Measurements from ENCODE around the gene ADARB2.
"Not testable (repeated sequence)": the region's sequence is repeated elsewhere in the genome, so short reads cannot be mapped to it uniquely, and the experiment has no call there.

Gene ADARB2

DNA sequence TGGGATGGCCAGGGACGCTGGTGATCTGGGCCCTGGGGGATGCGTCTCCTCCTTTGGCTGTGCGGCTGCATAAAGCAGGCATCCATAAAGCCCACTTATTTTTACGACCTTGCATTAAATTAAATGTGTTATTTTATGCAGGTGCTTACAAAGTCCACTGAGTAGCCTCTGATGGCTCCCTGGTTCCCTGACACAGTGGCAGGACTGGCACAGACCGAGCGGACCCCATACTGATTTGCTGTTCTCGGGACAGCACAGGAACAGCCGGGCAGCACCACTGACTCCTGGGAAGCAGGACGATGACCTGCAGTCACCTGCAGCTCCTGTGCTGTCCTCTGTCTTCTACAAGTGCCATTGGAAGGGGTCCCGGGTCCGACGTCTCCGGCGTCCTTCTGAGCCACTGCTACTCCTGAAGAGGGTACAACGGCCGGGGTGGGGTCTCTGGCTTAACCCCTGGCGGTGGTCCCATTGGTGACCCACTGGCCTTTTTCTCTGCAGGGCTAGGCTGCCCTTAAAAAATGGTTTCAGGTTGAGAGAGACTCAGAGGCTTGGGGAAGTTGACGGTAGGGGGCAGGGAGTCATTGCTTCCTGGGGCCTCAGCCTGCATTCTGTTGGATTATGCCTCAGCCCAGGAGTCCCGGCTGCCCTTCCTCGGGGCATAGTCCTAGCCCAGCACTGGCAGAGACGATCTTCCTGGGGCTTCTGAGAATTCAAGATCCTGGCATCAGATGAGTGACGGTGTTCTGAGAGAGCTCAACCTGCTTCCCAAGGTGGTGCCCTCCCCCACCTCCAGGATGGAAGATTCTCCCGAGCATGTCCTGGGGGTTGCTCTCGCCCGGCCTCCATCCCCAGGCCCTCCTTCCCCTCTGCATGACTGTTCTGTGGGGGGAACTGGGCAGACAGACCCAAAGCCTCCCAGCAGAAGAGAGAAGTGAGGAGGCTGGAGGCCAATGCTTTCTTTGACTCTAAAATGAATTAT, 330.1 kb downstream of the ADARB2 start:
- DNase-seq (ENCODE audit: low read depth): no peak

DNA sequence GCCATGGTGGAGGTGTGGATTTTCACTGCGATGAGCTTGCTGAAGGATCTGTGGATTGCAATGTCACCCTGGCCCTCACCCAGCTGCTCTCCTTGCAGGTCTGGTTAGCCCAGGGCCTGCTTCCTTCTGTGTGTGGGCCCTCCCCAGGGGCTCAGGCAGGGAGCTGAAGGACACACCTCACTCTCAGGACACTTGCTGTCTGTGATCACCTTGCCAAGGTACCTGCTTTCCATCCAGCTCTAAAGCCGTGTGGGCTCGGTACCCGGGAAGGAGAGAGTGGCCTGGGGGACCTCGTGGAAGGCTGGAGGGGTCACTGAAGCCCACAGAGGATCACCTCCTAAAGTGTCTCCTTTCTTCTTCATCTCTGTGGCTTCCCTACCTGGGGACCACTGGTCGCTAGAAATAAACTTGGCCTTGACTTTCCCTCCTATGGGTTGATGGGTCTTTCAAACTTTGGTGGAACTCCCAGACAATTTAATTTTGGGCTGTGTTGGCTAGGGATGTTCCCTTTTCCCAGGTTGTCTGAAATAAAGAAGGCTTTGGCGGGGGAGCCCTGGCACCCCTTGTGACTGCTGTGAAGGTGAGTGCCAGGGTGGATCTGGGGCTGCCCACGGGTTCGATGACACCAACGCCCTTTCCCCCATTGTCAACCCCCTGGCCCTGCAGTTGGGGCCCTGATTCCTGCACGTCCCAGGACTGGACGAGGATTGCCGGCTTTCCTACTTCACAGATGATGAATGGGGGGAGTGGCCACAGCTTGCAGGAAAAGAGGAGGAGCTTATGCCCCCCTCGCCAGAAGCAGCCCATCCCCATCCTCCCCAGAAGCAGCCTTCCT, 331.0 kb downstream of the ADARB2 start:
- no peak for DNase-seq (ENCODE audit: low read depth)

DNA sequence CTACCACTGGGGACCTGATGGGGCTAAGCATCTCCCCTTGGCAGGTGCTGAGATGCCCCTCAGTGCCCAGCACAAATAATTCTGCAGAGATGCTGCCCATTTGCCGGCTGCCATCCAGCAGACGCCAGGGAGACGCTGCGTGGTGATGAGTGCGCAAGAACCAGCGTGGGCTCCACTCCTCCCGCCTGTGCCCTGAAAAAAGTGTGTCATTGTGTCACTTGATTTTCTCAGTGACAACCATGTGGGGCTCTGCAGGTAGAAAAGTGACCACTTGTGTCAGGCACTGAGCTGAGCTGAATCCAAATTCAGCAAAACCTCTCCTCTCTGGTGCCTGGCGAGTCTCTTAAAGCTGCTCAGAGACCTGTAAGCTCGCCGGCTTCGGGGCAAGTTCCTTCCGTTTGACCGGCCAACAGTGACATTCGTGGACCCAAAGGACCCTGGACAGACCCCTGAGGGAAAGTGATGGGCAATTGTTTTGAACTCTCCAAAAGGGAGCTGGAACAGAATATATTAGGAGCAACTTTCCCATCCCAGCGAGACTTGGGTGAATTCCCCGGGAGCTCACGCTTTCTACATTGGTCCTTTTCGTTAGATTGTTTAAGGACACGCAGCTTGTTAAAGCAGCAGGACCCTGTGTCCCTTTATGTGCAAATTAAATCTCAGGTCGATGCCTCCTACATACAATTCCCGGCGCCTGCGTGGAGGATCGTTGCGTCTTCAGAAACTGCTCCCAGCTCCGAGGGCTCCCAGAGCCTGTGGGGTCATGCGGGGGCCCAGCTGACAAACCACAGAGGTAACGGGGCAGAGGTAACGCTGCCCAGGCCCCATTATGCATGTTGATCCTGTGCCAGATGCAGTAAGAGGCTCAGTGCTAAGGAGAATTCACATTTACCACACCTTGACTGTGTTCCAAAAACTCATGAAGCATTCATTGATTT, 332.7 kb downstream of the ADARB2 start:
- DNase-seq (ENCODE audit: low read depth): no peak

DNA sequence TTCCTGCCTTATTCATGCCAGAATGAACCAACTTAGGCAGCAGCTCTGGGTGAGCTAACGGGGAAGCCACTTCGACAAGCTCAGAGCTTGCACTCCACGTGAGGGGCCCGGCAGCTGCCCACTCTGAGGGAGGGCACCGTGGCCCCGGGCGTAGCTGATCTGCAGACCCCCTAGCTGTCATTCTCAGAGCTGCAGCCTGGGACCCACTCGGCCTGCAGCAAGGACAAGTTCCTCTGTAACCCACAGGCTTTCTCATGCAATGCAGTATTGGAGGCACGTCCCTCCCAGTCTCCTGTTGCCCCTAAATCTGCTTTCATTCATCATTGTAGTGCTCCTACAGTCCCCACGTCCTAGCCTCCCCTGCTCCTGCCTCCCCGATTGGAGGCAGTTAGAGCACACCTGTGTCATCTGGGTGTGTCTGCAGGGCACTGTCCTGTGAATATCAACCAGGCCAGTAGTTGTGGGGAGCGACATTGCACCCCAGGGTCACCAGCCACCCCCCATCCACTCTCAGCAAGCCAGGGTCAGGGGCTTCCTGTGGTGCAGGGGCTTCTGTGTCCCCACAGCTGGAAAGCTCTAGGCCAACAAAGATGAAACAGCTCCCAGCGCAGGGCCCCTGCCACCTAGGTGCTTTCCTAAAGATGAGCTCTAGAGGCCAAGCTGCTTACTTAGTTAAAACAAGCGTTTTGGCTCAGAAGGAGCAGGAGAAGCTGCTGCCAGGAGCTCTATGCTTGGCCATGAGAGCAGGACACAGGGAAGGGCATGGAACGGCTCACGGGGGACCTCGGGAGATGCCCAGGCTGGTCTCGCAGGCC, 333.6 kb downstream of the ADARB2 start:
- no peak for DNase-seq (ENCODE audit: low read depth)

DNA sequence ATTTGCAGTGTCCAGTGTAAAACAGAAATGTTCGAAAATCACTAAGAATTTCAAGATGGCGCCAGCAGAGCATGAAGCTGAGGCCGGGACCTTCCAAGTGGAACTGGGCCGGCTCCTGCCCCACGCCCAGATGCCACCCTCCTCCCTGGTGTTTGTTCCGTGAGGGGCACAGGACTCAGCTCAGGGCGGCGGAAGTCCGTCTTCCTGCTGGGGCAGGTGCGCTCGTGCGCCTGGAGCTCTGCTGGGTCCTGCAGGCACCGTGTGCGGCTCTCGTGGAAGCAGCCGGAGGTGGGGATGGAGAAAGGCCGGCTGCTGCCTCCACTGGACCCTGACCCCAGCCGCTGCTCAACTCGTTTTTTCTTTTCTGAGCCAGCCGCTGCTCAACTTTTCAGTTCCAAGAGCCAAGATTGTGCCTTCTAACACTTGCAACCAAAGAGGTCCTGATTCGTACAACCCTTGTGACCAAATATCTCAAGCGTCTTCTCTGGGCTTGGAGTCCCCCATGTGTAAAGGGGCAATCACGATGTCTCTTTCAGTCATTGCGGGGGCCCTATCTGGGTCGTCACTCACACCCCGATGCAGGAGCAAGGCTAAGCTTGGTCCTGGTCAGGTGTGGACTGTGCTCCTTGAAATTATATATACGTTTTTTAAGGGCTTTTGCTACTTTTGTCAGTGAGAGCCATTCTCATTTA, 334.4 kb downstream of the ADARB2 start:
- DNase-seq (ENCODE audit: low read depth): no peak

DNA sequence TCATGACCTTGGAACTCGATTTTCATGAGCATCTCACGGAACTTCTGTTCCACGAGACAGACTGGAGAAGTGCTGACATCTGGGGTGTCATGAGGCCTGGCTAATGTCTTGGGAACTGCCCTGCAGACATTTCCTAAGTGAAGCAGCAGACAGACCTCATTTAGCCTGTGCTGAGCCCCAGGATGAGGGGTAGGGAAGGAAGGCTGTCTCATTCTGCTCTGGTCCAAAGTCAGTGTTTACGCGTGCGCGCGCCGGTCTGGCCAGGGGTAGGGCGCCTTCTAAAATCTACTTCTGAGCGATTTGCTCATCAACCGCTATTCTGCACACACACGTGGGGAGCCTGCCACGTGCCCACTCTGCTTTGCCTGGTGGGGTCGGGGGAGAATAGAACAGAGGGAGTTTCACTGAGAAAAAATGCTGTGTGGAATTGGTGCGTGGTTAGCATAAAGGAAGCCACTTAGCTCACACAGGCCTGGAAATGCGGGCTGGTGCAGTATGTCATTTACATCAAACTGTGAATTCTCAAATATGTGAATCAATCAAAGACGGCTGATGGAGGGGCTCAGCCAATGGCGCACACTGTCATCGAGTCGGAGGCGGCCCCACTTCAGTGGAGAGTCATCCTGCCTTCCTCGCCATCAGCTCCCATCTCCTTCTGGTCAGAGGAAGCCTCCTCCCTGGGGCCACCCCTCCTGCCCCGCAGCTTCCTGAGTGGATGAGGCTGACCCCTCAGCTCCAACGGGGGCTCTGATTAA, 335.1 kb downstream of the ADARB2 start:
- no peak for DNase-seq (ENCODE audit: low read depth)

DNA sequence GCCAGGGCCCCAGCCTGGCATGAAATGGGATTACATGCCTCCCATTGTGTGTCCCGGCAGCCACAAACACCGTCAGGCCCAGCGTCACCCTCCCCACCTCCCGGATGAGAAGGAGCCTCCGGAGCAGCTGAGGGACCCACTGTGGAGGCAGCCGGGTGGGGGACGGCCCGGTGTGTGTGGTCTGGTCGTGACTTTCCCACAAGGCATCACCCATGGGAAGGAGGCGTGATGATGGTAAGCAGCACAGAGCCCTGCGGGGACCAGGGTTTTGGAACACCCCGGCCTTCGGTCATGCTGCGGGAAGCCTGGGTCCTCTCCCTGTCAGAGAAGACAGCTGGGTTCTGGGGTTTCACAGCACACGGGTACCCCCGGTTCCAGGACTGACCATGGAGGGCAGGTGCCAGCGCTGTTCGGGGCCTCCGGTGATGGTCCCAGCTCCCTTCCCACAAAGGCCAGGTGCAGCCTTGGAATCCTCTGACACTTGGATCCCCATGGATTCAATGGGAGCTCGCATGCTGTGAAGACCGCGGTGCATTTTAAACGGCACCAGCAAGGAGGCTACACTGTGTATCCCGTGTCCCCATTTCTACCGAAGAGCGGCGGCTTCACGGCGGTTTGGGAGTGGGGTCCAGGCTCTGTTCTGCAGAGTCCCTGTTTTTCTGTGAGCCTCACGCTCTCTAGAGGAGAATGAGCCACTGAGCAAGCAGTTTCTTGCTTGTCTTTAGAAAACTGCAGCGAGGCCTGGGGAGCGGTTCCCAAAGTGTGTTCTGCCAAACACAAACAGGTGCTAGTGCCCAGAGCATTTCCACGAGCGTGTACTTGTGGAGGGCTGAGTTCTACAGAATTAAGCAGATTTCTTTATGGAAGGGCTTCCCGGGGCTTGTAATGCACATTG, 336.0 kb downstream of the ADARB2 start:
- no peak for DNase-seq (ENCODE audit: low read depth)

DNA sequence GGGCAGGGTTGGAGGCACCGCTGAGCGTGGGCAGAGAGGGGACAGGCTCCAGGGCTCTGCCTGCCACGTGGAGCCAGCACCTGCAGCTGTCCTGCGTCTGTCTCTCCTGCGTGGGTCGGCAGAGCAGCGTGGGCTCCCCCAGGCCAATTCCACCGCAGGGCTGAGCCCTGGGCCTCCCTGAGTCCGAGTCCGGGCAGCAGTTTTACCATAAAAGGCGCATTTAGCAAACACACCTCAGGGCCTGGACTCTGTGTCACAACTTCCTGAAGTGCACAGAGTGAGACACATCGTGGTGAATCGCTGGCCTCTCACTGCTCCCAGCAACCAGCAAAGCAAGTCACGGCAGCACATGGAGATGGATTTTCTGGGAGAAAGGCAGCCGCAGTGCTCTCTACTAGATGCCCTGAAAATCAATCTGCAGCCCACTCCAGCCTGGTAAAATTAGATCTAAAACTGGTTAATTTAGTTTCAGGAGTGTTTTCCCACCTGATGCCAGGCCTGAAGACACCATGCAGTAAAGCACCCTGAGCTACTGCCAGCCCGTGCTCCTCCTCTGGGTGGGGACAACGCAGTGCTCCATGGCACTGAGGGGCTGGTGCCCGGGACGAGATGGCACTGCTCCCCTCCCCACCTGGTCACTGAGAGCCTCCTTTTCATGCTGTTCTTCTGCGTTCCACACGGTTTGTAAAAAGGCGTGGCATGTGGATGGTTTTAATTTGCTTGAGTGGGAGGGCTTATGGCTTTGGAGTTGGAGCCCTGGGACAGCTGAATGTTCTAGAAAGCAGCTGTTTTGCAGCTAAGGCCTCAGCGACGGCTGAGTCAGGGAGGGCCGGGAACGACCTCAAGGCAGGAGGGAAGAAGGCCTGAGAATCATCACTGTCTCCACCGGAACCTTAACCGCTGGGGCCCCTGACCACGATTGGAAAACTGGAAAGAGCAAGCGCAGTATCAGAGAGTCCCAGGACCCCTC, 336.9 kb downstream of the ADARB2 start:
- no peak for DNase-seq (ENCODE audit: low read depth)

DNA sequence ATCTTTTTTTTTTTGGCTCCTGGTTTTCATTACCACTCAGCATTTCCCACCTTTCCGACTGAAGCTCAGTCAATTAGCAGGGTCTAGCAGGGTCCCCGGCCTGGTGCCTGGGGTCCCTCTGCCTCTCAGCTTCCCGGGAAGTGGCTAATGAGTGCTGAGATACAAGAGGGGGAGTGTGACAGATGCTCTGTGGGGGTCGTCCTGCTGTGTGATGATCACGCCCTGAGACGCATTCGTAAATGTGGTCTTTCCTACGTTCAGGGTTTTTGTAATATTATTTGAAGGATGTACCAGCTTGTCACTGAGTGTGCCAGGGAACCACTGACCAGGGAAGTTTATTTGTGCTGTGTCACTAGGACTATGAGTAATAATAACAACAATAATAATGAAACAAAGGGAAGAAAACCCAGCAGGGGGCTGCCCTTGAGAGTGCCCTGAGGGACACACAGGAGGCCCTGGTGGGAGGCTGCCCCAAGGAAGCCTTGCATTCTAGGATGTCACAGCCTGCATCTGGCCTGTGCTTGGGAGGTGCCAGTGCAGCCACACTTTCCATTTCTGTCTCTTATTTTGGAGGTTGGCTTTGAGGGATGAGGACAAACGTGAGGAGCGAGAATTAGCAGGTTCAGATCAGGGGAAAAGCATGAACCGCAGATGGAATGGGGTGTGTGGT, 337.8 kb downstream of the ADARB2 start:
- DNase-seq (ENCODE audit: low read depth): no peak

DNA sequence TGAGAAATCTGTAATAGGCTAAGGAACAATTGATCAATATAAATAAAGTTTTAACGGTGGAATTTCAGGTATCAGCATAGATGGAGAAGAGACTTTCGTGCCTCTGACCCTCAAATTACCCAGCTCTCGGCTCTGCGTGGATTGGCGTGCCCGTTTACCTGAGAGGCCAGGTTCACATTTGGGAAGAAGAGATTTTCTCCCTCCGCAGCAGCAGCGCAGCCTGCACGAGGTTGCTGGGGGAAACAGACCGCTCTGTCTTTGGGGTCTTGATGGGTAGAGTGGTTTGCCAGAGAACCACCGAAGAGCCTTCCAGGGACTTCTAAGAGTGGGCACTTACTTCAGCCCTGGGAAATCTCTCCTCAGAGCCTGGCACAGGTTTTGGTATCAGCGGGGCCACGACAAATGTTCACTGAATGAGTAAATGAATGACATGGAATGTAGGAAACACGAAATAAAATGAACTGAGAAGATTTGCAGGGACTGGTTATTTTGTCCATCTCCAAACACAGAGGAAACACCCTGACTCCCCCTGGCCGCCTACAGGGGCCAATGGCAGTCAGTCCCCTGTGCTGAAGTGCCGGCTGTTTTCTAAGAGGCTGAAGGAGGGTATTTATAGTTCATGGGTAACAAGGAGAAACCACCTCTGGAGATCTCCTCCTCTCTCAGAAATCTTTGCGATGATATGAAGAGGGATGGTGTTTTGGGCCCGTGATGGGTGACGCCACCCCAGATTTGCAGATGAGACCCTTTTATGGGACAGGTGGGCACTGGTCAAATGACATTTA, 338.5 kb downstream of the ADARB2 start:
- DNase-seq (ENCODE audit: low read depth): no peak

DNA sequence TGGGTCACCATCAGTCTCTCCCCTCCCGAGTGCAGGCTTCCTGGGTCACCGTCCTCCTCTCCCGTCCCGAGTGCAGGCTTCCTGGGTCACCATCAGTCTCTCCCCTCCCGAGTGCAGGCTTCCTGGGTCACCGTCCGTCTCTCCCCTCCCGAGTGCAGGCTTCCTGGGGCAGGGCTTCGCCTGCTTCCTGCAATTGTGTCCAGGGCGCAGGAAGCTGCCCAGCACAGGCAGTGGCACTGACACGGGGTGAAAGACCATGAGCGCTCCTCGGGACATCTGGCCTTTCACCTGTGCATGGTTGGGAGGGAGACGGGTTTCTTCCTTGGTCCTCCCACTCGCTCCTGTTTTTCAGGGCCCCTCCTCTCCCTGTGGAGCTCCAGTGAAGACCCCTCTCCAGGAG, 339.2 kb downstream of the ADARB2 start:
- DNase-seq (ENCODE audit: low read depth): not testable (repeated sequence)

DNA sequence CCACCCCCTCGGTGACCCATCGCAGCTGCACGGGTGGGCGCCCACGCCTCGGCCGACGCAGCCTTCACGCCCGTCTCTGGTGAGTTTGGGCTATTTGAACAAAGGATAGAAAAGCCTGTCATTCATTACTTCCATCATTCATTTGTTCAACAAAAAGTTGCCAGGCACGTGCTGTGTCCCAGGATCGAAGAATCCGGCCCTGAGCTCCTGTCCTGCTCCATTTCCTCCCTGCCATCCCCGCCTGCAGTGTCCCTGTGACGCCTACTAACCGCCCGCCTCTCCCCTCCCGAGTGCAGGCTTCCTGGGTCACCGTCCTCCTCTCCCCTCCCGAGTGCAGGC, 341.1 kb downstream of the ADARB2 start:
- DNase-seq (ENCODE audit: low read depth): no peak

DNA sequence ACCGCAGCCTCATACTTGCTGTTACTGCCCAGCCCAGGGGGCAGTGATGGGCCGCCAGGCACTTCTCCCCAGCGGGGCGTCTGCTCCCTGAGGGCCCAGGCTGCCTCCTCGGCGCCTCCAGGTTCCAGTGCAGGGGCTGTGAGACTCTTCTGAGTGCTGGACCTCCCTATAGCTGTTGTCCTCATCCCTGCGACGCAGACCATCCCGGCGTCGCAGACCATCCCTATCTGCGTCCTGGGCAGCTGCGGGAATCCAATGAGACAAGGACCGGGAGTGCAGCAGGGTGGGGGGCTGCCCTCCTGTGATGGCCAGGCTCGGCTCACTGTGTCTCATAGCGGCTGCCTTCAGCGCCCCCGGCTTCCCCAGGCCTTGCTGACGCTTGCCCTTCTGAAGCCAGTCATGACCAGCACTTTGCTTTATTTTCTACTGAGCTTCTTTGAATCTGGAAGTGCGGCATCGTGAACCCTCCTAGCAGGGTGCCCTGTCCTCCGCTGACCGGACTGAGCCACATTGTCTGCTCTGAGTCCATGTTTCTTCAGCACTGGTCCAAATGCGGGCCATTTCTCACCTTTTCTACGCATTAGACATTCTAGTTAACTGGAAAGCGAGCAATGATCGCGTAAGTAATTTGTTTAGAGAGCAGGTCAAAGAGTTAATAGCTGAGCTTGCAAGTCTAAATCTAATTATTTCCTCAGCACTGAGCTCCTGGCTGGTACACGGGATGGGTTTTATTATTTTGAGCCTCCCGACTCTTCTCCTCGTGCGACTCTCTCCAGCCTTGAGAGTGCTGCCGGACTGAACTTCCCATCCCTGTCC, 341.6 kb downstream of the ADARB2 start:
- DNase-seq (ENCODE audit: low read depth): no peak

DNA sequence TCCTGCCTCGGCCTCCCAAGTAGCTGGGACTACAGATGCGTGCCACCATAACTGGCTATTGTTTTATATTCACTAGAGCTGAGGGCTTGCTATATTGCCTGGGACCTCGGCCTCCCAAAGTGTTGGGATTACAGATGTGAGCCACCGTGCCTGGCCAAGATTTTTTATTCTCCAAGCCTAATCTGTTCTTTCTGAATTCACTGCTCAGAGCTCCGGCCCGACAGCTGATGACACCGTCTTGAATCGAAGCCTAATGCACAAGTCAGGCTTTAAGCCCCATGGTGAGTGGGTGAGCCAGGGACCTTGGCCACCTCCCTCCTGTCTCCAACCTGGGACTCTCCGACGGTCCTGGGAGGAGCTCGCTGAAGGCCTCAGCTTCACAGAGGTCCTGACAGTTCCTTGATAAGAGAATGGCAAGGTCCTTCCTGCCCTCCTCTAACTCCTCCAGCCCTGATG, 342.3 kb downstream of the ADARB2 start:
- DNase-seq (ENCODE audit: low read depth): no peak

All from fibroblast of gingiva (primary cell).